IgD-negative memory B cell (primary cell): ENCODE data around the gene PRKCQ. TPM values are rescaled to one million over a fixed set of nuclear protein-coding genes. Genes with fewer than 3 reads are reported as not detected.
A peak's percentile ranks its signal among the peaks of the same experiment; 100 is the strongest.
"Not testable (repeated sequence)": the region's sequence is repeated elsewhere in the genome, so short reads cannot be mapped to it uniquely, and the experiment has no call there.

Source experiments
- H3K27ac Mint-ChIP-seq, 3 donors: one replicate each; pipeline ENCODE4 v1.8.0; 2020 to 2022; ENCODE audit warnings: mild to moderate bottlenecking in 3 of 3, mixed read lengths in 3 of 3, moderate library complexity in 1 of 3
- H3K27me3 Mint-ChIP-seq: one replicate; pipeline ENCODE4 v1.8.0; 2021; ENCODE audit warnings: mixed read lengths
- H3K36me3 Mint-ChIP-seq: one replicate; pipeline ENCODE4 v1.8.0; 2020; ENCODE audit warnings: mild to moderate bottlenecking, mixed read lengths
- H3K4me1 Mint-ChIP-seq, 3 donors: one replicate each; pipeline ENCODE4 v1.8.0; 2020 to 2022; ENCODE audit warnings: mixed read lengths in 3 of 3, mild to moderate bottlenecking in 1 of 3
- H3K4me3 Mint-ChIP-seq, 4 donors: one replicate each; pipeline ENCODE4 v1.8.0; 2020 to 2022; ENCODE audit warnings: mild to moderate bottlenecking in 4 of 4, mixed read lengths in 4 of 4, moderate library complexity in 3 of 4
- H3K9me3 Mint-ChIP-seq, 3 donors: one replicate each; pipeline ENCODE4 v1.8.0; 2020 to 2021; ENCODE audit warnings: mixed read lengths in 3 of 3, mild to moderate bottlenecking in 1 of 3
- polyA plus RNA-seq: library from polyadenylated mRNA; unstranded; fragments of 300-500 nt; fragmentation: Illumina TruSeq; gene quantifications from one replicate; pipeline ENCODE4 v1.2.3, GENCODE V29; 2021

PRKCQ gene
- polyA plus RNA-seq, 1 donor from 2014 or later: 1.7 TPM

GRCh38 chr10:6491841-6492609 lies 88.1 kb downstream of the PRKCQ start:
- H3K27me3 Mint-ChIP-seq: peaks cover 18% of the 10 kb centered on the region
- no peak overlapping the region for H3K4me3 Mint-ChIP-seq
- no peaks in the 10 kb centered on the region for H3K9me3 Mint-ChIP-seq
- peak overlapping the region in 1 of 3 donors; percentile 34 for H3K27ac Mint-ChIP-seq
- peaks cover 2% of the 10 kb centered on the region for H3K36me3 Mint-ChIP-seq
- H3K4me1 Mint-ChIP-seq: peaks cover 0 to 2% (median 0%) of the 10 kb centered on the region in 3 donors

DNA sequence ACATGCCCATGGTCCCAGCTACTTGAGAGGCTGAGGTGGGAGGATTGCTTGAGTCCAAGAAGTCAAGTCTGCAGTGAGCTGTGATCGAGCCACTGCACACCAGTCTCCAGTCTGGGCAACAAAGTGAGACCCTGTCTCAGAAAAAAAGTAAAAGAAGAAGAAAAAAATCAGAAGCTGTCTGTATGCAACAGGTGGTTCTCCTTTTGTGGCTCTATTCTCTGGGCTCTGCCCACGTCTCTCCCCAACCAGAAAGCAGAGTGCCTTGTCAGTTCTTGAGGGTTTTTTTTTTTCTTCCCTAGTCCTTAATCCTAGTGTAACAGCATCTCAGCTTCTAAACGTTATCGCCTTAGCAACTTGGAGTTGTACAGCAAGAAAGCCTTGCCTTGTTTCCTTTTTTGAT lies 89.5 kb downstream of the PRKCQ start:
- H3K36me3 Mint-ChIP-seq: peaks cover 2% of the 10 kb centered on the region
- H3K4me1 Mint-ChIP-seq: peaks cover 0 to 2% (median 0%) of the 10 kb centered on the region in 3 donors
- no peak overlapping the region for H3K4me3 Mint-ChIP-seq
- H3K9me3 Mint-ChIP-seq: no peaks in the 10 kb centered on the region
- H3K27ac Mint-ChIP-seq: no peak overlapping the region
- H3K27me3 Mint-ChIP-seq: peaks cover 18% of the 10 kb centered on the region

DNA sequence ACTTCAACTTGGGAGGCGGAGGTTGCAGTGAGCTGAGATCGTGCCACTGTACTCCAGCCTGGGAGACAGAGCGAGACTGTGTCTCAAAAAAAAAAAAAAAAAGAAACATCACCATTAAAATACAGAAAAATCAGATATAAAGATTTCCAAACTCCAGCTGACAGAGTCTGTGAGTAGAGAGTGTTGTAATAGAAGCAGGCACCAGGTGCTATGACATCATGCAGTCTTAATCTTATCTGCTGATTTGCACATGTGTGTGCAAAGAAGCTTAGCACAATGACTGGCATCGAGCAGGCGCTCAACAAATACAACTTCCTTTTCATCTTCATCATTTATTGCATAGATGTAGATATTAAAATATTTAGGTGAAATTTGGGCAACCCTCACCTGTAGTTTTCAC lies 92.2 kb downstream of the PRKCQ start:
- H3K9me3 Mint-ChIP-seq: no peaks in the 10 kb centered on the region
- H3K27me3 Mint-ChIP-seq: peaks cover 18% of the 10 kb centered on the region
- H3K27ac Mint-ChIP-seq: no peak overlapping the region
- H3K36me3 Mint-ChIP-seq: peaks cover 2% of the 10 kb centered on the region
- H3K4me1 Mint-ChIP-seq: peaks cover 0 to 3% (median 3%) of the 10 kb centered on the region in 3 donors
- H3K4me3 Mint-ChIP-seq: no peak overlapping the region

DNA sequence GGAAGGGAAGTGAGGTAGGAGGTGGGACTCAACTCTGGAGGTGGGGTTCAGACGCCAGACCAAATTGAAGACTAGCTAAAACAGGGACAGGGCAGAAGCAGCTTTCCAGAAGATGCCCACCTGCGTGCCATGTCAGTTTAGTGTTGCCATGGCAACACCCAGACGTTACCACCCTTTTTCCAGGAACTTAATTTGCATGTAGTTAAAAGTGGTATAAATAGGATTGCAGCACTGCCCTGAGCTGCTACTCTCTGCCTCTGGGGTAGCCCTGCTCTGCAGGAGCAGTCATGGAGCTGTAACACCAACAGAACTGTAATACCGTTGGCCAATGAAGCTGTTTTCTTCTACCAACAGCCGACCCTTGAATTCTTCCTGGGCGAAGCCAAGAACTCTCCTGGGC lies 93.8 kb downstream of the PRKCQ start:
- peaks cover 15% of the 10 kb centered on the region for H3K27me3 Mint-ChIP-seq
- H3K27ac Mint-ChIP-seq: no peak overlapping the region
- peak overlapping the region in 1 of 4 donors; percentile 55 for H3K4me3 Mint-ChIP-seq
- H3K4me1 Mint-ChIP-seq: peaks cover 0 to 5% (median 3%) of the 10 kb centered on the region in 3 donors
- H3K36me3 Mint-ChIP-seq: peaks cover 2% of the 10 kb centered on the region
- no peaks in the 10 kb centered on the region for H3K9me3 Mint-ChIP-seq

GRCh38 chr10:6482737-6483357 lies 97.2 kb downstream of the PRKCQ start:
- Mint-ChIP-seq H3K4me1 (peaks cover 0 to 5% (median 3%) of the 10 kb centered on the region in 3 donors), H3K27ac (no peak overlapping the region), H3K9me3 (peaks cover 0 to under 1% (median 0%) of the 10 kb centered on the region in 3 donors), H3K27me3 (peaks cover 3% of the 10 kb centered on the region), H3K36me3 (no peaks in the 10 kb centered on the region), H3K4me3 (peak overlapping the region in 1 of 4 donors; percentile 35)

- peaks cover 5 to 9% (median 7%) of the 10 kb centered on the region in 3 donors for H3K4me1 Mint-ChIP-seq
- H3K4me3 Mint-ChIP-seq: no peak overlapping the region
- peaks cover 4% of the 10 kb centered on the region for H3K36me3 Mint-ChIP-seq
- H3K27ac Mint-ChIP-seq: no peak overlapping the region
- peaks cover 0 to 1% (median 0%) of the 10 kb centered on the region in 3 donors for H3K9me3 Mint-ChIP-seq
- H3K27me3 Mint-ChIP-seq: peaks cover 3% of the 10 kb centered on the region
Measured at GRCh38 chr10:6478722-6479121, 101.4 kb downstream of the PRKCQ start.

- no peaks in the 10 kb centered on the region for H3K27me3 Mint-ChIP-seq
- peaks cover 5 to 9% (median 5%) of the 10 kb centered on the region in 3 donors for H3K4me1 Mint-ChIP-seq
- no peak overlapping the region for H3K27ac Mint-ChIP-seq
- H3K36me3 Mint-ChIP-seq: peaks cover 4% of the 10 kb centered on the region
- no peak overlapping the region for H3K4me3 Mint-ChIP-seq
- H3K9me3 Mint-ChIP-seq: peaks cover 0 to 1% (median 0%) of the 10 kb centered on the region in 3 donors
Measured at GRCh38 chr10:6476989-6477388, 103.1 kb downstream of the PRKCQ start.

GRCh38 chr10:6474871-6475270 lies 105.2 kb downstream of the PRKCQ start:
- peaks cover 6% of the 10 kb centered on the region for H3K27me3 Mint-ChIP-seq
- peaks cover 1 to 4% (median 4%) of the 10 kb centered on the region in 3 donors for H3K9me3 Mint-ChIP-seq
- H3K27ac Mint-ChIP-seq: no peak overlapping the region
- H3K4me1 Mint-ChIP-seq: peaks cover 6 to 13% (median 6%) of the 10 kb centered on the region in 3 donors
- peaks cover 4% of the 10 kb centered on the region for H3K36me3 Mint-ChIP-seq
- peak overlapping the region in 1 of 4 donors; percentile 37 for H3K4me3 Mint-ChIP-seq

GRCh38 chr10:6473901-6474370 lies 106.1 kb downstream of the PRKCQ start:
- peaks cover 6 to 13% (median 6%) of the 10 kb centered on the region in 3 donors for H3K4me1 Mint-ChIP-seq
- peak overlapping the region in 2 of 3 donors; percentile 9 to 82 for H3K27ac Mint-ChIP-seq
- peaks cover 11% of the 10 kb centered on the region for H3K27me3 Mint-ChIP-seq
- H3K4me3 Mint-ChIP-seq: peak overlapping the region in 3 of 4 donors; percentile 59 to 88 (median 87)
- peaks cover 5 to 7% (median 5%) of the 10 kb centered on the region in 3 donors for H3K9me3 Mint-ChIP-seq
- H3K36me3 Mint-ChIP-seq: peaks cover 4% of the 10 kb centered on the region

- peak overlapping the region in 1 of 4 donors; percentile 58 for H3K4me3 Mint-ChIP-seq
- peaks cover 11% of the 10 kb centered on the region for H3K27me3 Mint-ChIP-seq
- no peak overlapping the region for H3K27ac Mint-ChIP-seq
- H3K36me3 Mint-ChIP-seq: peaks cover 4% of the 10 kb centered on the region
- peaks cover 6 to 13% (median 6%) of the 10 kb centered on the region in 3 donors for H3K4me1 Mint-ChIP-seq
- H3K9me3 Mint-ChIP-seq: peaks cover 5 to 7% (median 5%) of the 10 kb centered on the region in 3 donors
Measured at GRCh38 chr10:6473430-6473829, 106.6 kb downstream of the PRKCQ start.

DNA sequence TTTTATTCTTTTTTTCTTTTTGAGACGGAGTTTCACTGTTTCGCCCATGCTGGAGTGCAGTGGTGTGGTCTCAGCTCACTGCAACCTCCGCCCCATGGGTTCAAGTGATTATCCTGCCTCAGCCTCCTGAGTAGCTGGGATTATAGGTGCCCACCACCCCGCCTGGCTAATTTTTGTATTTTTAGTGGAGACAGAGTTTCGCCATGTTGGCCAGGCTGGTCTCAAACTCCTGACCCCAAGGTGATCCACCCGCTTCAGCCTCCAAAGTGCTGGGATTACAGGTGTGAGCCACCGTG lies 107.4 kb downstream of the PRKCQ start:
- H3K4me3 Mint-ChIP-seq: peak overlapping the region in 1 of 4 donors; percentile 66
- not testable (repeated sequence) for H3K36me3 Mint-ChIP-seq, H3K9me3 Mint-ChIP-seq, H3K27ac Mint-ChIP-seq
- H3K27me3 Mint-ChIP-seq: peaks cover 15% of the 10 kb centered on the region
- peaks cover 6 to 13% (median 6%) of the 10 kb centered on the region in 3 donors for H3K4me1 Mint-ChIP-seq

DNA sequence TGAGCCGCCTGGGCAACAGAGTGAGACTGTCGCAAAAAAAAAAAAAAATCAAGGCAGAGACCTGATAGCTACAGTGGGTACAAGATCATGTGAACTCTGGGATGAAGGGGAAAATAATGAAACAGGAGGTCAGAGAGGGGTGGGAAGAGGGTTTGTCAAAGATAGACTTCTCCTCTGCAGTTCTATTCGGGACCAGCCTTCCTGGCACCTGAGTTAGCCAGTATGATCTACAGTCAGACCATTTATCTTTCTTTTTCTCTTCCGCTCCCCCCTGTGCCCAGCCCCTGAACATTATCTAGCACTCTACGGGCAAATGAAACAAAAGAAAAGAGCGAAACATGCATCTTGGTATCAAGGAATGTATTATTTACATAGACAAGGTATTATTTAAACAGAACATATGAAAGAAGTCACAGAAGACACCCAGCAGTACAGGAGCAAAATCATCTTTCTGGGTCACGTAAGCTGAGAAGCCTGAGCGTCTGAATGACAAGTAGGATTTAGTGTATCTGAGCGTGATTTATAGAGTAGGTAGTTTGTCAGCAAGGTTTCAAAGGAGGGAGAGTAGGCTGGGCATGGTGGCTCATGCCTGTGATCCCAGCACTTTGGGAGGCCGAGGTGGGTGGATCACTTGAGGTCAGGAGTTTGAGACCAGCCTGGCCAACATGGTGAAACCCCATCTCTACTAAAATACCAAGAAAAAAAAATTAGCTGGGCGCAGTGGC lies 109.0 kb downstream of the PRKCQ start:
- Mint-ChIP-seq H3K9me3 (peaks cover 4 to 7% (median 5%) of the 10 kb centered on the region in 3 donors), H3K27me3 (peaks cover 18% of the 10 kb centered on the region), H3K27ac (no peak overlapping the region), H3K36me3 (peaks cover 4% of the 10 kb centered on the region), H3K4me3 (no peak overlapping the region), H3K4me1 (peaks cover 6 to 13% (median 6%) of the 10 kb centered on the region in 3 donors)

DNA sequence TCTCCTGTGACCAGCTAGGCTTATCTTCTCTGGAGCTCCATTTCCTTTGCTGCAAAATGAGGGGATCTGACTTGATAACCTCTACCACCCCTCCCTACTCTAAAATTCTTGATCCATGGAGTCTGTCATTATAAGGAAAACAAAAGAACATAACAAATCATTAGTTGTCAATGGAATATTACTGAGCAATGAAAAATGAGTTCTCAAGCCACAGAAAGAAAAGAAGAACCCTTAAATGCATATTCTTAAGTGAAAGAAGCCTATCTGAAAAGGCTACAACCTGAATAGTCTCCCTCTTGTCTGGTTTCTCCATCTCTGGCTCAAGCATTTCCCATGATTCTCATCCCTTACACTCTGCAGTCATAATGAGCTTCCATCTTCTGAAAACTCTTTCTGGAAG lies 110.4 kb downstream of the PRKCQ start:
- Mint-ChIP-seq H3K36me3 (peaks cover 4% of the 10 kb centered on the region), H3K4me3 (no peak overlapping the region), H3K4me1 (peaks cover 6 to 13% (median 6%) of the 10 kb centered on the region in 3 donors), H3K9me3 (peaks cover 4 to 7% (median 5%) of the 10 kb centered on the region in 3 donors), H3K27me3 (peaks cover 27% of the 10 kb centered on the region), H3K27ac (peak overlapping the region in 1 of 3 donors; percentile 28)

GRCh38 chr10:6465854-6466601 lies 114.0 kb downstream of the PRKCQ start:
- H3K36me3 Mint-ChIP-seq: peaks cover under 1% of the 10 kb centered on the region
- H3K27ac Mint-ChIP-seq: no peak overlapping the region
- peaks cover 39% of the 10 kb centered on the region for H3K27me3 Mint-ChIP-seq

More at GRCh38 chr10:6465854-6466601, 114.0 kb downstream of the PRKCQ start:
- Mint-ChIP-seq H3K4me3 (no peak overlapping the region), H3K9me3 (peaks cover 5 to 8% (median 6%) of the 10 kb centered on the region in 3 donors), H3K4me1 (peaks cover 0 to 1% (median under 1%) of the 10 kb centered on the region in 3 donors)
